Caki2 (cell line): ENCODE results near the gene PGM2L1. TPM values are rescaled to one million over a fixed set of nuclear protein-coding genes. Genes with fewer than 3 reads are reported as not detected.
"Not testable (repeated sequence)": the region's sequence is repeated elsewhere in the genome, so short reads cannot be mapped to it uniquely, and the experiment has no call there.

Source experiments
- DNase-seq: peaks from one replicate; pipeline ENCODE4 v3.0.0-alpha.2; 2015; ENCODE audit warnings: low read depth
- in situ Hi-C: cut with HindIII; loops from 2 replicates; pipeline ENCODE4 v1.10.0; 2016; ENCODE audit warnings: low sequenced_read_pairs, low pct_unique_long_range_greater_than_20kb, mixed read lengths
- total RNA-seq: library from RNA; depleted of rRNA; stranded (reverse); fragments of >200 nt; shearing (Covaris generic); gene quantifications from 2 replicates; pipeline ENCODE4 v1.2.3, GENCODE V29; 2014; ENCODE audit warnings: low replicate concordance; rRNA removed

The PGM2L1 gene
- 0.17 and 0.26 TPM in 2 replicates for total RNA-seq

GRCh38 chr11:74398244-74399159 is at the start of gene PGM2L1:
PGM2L1 (minus strand) TSS chr11:74398433; CDS start chr11:74398161, 272 bp downstream.
- peak; percentile 94 for DNase-seq
- in situ Hi-C loops, result no loop called here

GRCh38 chr11:74447720-74448119 is 49.5 kb upstream of the PGM2L1 start:
- in situ Hi-C loops, result no loop called here
- DNase-seq, result no peak

GRCh38 chr11:74446532-74446938 is 48.3 kb upstream of the PGM2L1 start:
- no peak for DNase-seq
- in situ Hi-C loops, result no loop called here

- no peak for DNase-seq
- in situ Hi-C loops, result no loop called here
Observed at GRCh38 chr11:74444173-74444826, 46.1 kb upstream of the PGM2L1 start.

DNA sequence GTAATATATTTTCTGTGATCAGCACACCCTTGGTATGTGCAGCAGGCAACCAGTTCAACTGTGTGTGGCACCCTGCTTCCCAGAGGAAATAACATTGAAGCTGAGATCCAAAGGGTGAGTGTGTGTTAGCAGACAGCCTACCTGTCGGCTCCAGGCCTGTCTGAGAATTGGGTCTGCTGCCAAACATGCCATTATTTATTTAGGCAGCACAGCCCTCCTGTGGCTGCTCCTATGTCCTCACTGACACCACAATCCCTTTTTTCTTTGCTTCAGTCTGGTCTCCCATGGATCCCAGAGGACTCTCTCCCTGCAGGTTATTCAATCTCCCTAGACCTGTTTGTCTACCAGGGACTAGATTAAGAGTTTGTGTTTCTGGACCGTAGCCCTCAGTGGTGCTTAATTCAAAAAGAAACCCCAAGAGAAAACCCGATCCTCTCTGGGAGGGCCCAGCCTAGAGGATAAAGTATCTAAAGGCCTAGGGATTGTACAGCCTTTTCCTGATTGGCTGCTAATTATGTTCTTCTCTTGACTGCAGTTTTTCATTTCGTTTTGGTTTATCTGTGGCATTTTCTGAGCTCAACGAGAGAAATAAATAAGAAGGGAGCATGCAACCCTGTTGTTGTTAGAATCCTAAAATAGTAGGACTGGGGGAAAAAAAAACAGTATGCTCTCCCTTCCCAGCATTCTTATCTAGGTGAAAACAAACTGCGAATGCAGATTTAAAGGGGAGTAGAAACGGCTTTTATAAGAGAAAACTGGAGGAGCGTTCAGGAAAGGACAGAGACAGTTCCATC is 45.0 kb upstream of the PGM2L1 start:
- no peak for DNase-seq
- in situ Hi-C loops, result no loop called here

DNA sequence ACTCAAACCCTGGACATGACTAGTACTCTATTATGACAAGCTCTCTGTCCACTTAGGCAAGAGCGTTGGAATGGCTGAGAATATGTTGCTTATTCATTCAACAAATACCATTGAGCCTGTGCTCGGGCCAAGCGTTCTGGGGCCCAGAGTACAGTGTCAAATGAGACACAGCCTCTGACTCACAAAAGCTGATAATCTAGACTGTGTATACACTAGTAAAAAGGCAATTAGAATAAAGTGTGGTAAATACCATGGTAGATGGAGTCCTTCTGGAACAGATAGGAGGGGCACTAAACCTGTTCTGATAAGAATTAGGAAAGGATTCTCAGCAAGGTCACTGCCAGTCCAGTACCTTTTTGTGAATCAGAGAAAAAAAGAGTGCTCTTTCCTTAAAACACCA is 44.4 kb upstream of the PGM2L1 start:
- no peak for DNase-seq
- in situ Hi-C loops, result no loop called here

DNA sequence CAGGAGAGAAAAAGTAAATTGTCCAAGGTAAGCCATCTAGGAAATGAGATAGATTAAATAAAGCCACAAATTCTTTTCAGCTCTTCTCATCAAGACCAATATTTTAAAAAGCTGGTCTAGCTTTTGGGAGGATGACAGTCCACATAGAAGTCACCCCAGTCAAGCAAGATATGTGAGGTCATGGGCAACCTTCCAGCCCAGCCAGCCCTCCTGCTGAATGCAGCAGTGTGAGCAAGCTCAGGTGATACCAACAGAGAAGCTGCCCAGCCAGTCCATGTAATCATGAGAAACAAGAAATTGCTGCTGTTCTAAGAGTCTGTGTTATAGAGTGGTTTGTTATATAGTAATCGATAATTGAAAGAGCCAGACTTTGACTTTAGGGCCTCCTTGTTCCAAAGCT is 40.4 kb upstream of the PGM2L1 start:
- in situ Hi-C loops, result no loop called here
- no peak for DNase-seq

GRCh38 chr11:74437441-74438042 is 39.3 kb upstream of the PGM2L1 start:
- in situ Hi-C loops, result no loop called here
- DNase-seq, result no peak

- in situ Hi-C loops, result no loop called here
- DNase-seq, result no peak
Observed at GRCh38 chr11:74434528-74434927, 36.3 kb upstream of the PGM2L1 start.

GRCh38 chr11:74429205-74429604 is 31.0 kb upstream of the PGM2L1 start:
- in situ Hi-C loops, result no loop called here

DNA sequence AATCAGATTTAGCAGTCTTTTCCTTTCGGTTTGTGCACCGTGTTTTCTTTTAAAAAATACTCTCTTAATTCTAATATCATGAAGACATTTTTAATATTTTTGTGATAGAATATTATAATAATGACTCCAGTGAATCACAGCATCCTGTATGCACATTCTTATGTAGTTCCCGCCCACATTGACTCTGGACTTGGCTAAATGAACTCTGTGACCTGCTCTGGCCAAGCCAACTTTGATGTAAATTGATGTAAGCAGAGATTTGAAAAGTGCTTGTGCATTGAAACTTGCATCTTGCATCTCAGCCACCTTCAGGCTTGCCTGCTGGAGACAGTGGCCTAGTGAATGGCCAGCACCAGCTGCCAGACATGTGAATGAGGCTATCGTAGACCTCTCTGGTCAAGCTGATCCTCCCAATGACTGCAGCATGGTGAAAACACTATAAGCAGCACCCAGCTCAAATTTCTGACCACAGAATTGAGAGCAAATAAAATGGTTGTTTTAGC is 29.2 kb upstream of the PGM2L1 start:
- in situ Hi-C loops, result no loop called here
- no peak for DNase-seq

More at GRCh38 chr11:74429205-74429604, 31.0 kb upstream of the PGM2L1 start:
- DNase-seq, result no peak

DNA sequence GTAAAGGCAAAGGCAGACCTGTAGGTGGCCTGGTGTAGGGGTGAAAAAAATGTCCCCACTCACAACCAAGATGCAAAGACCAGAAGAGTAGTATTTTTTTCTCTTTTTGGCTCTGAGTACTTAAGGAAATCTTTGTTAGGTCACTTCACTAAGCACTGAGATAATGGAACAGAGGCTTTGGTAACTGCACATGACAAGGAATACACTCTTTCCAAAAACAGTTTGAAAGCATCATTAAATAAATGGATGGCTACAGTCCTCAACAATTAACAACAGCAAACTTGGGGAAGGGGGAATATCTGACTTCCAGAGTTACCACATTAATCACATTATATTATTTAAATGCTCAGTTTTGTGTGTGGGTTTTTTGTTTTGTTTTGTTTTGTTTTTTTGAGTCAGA is 26.9 kb upstream of the PGM2L1 start:
- DNase-seq, result no peak
- in situ Hi-C loops, result no loop called here

DNA sequence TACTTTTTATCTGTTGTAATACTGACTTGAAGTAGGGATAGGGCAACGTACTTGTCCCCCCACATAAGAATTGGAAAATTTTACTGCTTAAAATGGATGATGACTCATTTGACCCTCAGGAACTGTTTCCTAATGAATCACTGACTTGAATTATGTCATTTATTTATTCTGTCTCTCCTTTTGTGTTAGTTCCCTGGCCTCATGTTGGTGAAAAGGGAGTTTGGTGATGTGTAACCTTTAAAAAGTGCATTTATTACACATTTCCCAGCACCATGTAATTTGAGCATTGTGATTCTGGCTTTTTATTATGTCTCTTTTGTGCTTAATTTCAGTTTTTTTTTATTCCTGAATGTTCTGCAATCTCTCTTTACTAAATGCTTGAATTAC is 20.3 kb upstream of the PGM2L1 start:
- in situ Hi-C loops, result no loop called here

DNA sequence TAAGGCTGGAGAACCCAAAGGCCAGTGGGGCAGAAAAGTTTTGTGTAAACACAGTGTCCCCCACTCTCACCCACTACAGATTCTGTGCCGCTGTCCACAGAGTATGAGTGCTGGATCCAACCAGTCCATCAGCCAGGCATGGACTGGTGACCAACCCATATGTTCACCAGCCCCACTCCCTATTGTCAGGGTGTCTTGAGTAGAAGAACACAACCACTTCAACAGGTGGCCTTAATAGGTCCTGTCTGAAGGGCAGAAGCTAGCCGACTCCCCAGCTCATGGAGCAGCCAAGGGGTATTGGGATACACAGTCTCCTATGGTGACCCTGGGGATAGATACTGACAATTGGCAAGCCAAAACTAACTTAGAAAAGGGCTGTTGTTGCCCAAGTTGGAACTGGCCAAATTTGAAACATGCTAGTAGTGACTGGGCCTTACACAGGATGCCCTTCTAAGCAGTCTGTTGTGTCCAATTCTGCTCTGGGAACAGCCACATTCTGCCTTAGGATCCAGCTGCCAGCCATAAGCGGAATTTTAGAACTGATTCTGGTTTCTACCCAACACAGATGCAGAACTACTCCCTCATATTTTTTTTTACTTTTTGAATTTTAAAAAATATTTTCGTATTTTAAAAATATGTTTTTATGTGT is 19.8 kb upstream of the PGM2L1 start:
- DNase-seq, result peak; percentile 2
- in situ Hi-C loops, result no loop called here

More for the DNA sequence above, 20.3 kb upstream of the PGM2L1 start:
- DNase-seq, result peak; percentile 57

GRCh38 chr11:74417379-74417804 is 19.2 kb upstream of the PGM2L1 start:
- DNase-seq, result peak; percentile 4
- in situ Hi-C loops, result no loop called here

DNA sequence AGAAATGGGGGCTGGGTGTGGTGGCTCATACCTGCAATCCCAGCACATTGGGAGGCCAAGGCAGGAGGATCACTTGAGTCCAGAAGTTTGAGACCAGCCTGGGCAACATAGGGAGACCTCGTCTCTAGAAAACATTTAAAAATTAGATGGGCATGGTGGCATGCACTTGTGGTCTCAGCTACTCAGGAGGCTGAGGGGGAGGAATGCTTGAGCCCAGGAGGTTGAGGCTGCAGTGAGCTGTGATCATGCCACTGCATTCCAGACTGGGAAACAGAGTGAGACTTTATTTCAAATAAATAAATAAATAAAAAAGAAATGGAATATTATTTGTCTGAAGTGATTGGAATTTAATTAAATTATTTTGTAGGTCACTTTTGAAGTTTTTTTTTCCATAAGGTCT is 18.7 kb upstream of the PGM2L1 start:
- DNase-seq, result not testable (repeated sequence)

DNA sequence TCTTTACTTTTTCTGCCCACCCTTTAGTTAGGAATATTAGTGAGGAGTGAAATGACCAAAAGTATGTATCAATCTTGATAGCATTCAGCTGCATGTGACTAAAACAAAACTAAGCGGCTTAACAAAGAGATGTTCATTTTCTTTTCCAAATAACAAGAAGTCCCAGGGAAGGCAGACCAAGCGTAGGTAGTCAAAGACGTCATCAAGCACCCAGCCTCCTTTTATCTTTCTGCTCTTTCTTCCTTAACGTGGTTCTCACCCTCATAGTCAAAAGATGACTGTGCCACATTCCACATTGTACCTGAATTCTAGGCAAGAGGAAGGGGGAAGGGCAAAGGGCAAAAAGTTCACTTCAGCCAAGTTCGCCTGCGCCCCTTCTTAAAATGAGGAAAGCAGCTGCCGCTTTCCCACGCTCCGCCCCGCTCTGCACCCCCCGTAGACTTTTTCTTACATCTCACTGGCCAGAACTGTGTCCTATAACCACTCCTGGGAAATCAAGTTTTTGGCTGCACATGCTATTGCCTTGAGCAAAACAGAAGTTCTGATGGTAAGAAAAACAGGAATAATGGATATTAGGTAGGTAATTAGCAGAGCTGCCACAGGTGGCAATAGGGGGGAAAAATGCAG is 14.6 kb upstream of the PGM2L1 start:
- DNase-seq, result no peak
- in situ Hi-C loops, result no loop called here

More for the DNA sequence above, 18.7 kb upstream of the PGM2L1 start:
- in situ Hi-C loops, result not testable (repeated sequence)
